ENCODE data around the gene ZNF155.

GRCh38 chr19:43984687-43985000, 656 bp downstream of the ZNF155 start:
- TF ChIP-seq CTCF (IDR thresholded peaks at IDR 0.05) (no peak), EZH2phosphoT487 (IDR thresholded peaks at IDR 0.05) (no peak), EZH2 (IDR thresholded peaks at IDR 0.05) (no peak)

All from neural progenitor cell (in vitro differentiated cells).